Smooth muscle cell (in vitro differentiated cells): ENCODE results near the gene CLBA1. TPM values are rescaled to one million over a fixed set of nuclear protein-coding genes. Genes with fewer than 3 reads are reported as not detected.

Source experiments
- DNase-seq: peaks from one replicate; lab custom pipeline; 2025; ENCODE audit not compliant: unreplicated experiment; lab: John Stamatoyannopoulos, UW
- H2AFZ ChIP-seq: fragments of 200-600 bp; sonication (generic); 2 replicates; pipeline ENCODE4 v1.6.0; 2016; ENCODE audit warnings: antibody characterized with exemption, low read depth, mild to moderate bottlenecking
- H3F3A ChIP-seq: fragments of 200-600 bp; sonication (generic); 2 replicates; pipeline ENCODE4 v1.6.0; 2017; ENCODE audit warnings: antibody characterized with exemption, low read depth
- H3K27ac ChIP-seq: fragments of 200-600 bp; sonication (generic); 2 replicates; pipeline ENCODE4 v1.5.1; 2016; ENCODE audit warnings: low read depth, mild to moderate bottlenecking
- H3K27me3 ChIP-seq: fragments of 200-600 bp; sonication (generic); 2 replicates; pipeline ENCODE4 v1.6.1; 2016; ENCODE audit warnings: low read depth, mild to moderate bottlenecking
- H3K36me3 ChIP-seq: fragments of 200-600 bp; sonication (generic); 2 replicates; pipeline ENCODE4 v1.5.1; 2016; ENCODE audit warnings: low read depth
- H3K4me1 ChIP-seq: fragments of 200-600 bp; sonication (generic); 2 replicates; pipeline ENCODE4 v1.5.1; 2016; ENCODE audit warnings: low read depth
- H3K4me2 ChIP-seq: fragments of 200-600 bp; sonication (generic); 2 replicates; pipeline ENCODE4 v1.6.0; 2016; ENCODE audit warnings: mild to moderate bottlenecking
- H3K4me3 ChIP-seq: fragments of 200-600 bp; sonication (generic); 2 replicates; pipeline ENCODE4 v1.5.1; 2016; ENCODE audit warnings: mild to moderate bottlenecking
- H3K79me2 ChIP-seq: fragments of 200-600 bp; sonication (generic); 2 replicates; pipeline ENCODE4 v1.6.0; 2016; ENCODE audit warnings: low read depth, mild to moderate bottlenecking
- H3K9ac ChIP-seq: fragments of 200-600 bp; sonication (generic); 2 replicates; pipeline ENCODE4 v1.6.0; 2016; ENCODE audit warnings: low read depth
- H3K9me3 ChIP-seq: fragments of 200-600 bp; sonication (generic); replicated peaks from 2 replicates; pipeline ENCODE4 v1.5.1; 2016; ENCODE audit warnings: low read depth
- H4K20me1 ChIP-seq: fragments of 200-600 bp; sonication (generic); 2 replicates; pipeline ENCODE4 v1.6.0; 2016; ENCODE audit warnings: low read depth
- WGBS: methylation state at CpG from one replicate; pipeline ENCODE4 v1.1.7; 2016; ENCODE audit warnings: low lambda C conversion rate; 5-methylcytosine and 5-hydroxymethylcytosine counted together
- polyA plus RNA-seq: library from polyadenylated mRNA; unstranded; fragments of >200 nt; fragmentation: Nextera tagmentation; extraction: Ambion mirVana; gene quantifications from 2 replicates; pipeline ENCODE4 v1.2.1, GENCODE V29; 2016
- total RNA-seq: library from RNA; depleted of rRNA; stranded (reverse); fragments of >200 nt; gene quantifications from 2 replicates; pipeline ENCODE4 v1.2.3, GENCODE V29; 2014
- TF ChIP-seq, protein P1 (sequence below): fragments of 200-600 bp; sonication (generic); IDR thresholded peaks from 2 replicates; pipeline ENCODE4 v1.5.1; 2017; ENCODE audit warnings: borderline replicate concordance, mild to moderate bottlenecking, antibody characterized with exemption; ENCODE audit not compliant: insufficient read depth, poor library complexity, severe bottlenecking

The CLBA1 gene
- total and polyA plus RNA-seq, 2 experiments from 2014 or later: 5.0 to 8.7 TPM

DNA sequence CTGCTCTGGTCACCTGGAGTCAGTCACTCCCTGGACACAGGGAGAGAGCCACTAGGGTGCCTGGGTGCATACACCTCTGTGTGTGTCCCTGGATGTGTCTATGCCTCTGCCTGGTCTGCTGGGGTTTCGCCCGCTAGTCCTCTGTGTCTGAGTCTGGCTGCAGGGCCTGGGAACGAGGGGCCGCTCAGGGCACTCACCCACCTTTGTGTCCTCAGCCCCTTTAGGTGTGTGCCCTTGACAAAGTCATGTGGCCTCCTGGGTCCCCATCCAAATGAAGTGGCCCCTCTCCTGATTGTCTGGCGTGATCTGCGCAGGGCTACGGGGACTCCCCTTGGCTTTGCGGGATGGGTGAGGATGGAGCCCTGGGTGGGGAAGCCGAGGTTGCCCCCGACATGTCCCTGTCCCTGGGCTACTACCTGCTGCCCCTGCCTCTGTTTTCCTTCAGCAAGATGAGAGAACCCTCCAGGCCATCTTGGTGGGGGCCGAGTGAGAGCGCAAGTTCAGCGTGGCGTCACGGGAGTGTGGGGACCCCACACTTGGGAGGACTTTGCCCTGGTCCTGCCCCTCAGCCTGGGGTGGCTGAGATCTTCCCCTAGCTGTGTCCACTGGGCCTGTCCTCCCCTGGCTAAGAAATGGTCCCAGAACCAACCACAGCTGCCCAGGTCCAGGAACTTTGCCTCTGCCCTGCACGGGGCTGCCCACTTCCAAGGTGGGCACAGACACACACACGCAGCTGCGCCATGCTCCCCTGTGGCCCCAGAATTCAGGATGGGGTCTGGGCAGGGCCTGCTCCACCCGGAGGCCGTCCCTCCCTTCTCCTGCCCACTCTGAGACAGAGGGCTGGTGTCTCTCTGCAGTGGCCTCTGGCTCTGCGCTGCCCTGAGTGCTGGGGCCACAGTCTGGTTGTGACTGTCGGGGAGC lies 4.7 kb upstream of the CLBA1 start:
- Histone ChIP-seq H3F3A (no peaks in the 10 kb centered on the region), H2AFZ (no peak overlapping the region), H3K79me2 (no peaks in the 10 kb centered on the region), H3K9me3 (no peaks in the 10 kb centered on the region), H3K4me3 (no peak overlapping the region), H3K9ac (no peak overlapping the region), H3K4me1 (peaks cover 8% of the 10 kb centered on the region), H3K27me3 (no peaks in the 10 kb centered on the region), H3K36me3 (no peaks in the 10 kb centered on the region), H4K20me1 (no peaks in the 10 kb centered on the region), H3K4me2 (no peak overlapping the region), H3K27ac (no peak overlapping the region)
- 91% methylated on average over 22 of the region's 22 CpGs for WGBS
- DNase-seq: no peak
- TF ChIP-seq, protein P1, sequence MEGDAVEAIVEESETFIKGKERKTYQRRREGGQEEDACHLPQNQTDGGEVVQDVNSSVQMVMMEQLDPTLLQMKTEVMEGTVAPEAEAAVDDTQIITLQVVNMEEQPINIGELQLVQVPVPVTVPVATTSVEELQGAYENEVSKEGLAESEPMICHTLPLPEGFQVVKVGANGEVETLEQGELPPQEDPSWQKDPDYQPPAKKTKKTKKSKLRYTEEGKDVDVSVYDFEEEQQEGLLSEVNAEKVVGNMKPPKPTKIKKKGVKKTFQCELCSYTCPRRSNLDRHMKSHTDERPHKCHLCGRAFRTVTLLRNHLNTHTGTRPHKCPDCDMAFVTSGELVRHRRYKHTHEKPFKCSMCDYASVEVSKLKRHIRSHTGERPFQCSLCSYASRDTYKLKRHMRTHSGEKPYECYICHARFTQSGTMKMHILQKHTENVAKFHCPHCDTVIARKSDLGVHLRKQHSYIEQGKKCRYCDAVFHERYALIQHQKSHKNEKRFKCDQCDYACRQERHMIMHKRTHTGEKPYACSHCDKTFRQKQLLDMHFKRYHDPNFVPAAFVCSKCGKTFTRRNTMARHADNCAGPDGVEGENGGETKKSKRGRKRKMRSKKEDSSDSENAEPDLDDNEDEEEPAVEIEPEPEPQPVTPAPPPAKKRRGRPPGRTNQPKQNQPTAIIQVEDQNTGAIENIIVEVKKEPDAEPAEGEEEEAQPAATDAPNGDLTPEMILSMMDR: no peak

DNA sequence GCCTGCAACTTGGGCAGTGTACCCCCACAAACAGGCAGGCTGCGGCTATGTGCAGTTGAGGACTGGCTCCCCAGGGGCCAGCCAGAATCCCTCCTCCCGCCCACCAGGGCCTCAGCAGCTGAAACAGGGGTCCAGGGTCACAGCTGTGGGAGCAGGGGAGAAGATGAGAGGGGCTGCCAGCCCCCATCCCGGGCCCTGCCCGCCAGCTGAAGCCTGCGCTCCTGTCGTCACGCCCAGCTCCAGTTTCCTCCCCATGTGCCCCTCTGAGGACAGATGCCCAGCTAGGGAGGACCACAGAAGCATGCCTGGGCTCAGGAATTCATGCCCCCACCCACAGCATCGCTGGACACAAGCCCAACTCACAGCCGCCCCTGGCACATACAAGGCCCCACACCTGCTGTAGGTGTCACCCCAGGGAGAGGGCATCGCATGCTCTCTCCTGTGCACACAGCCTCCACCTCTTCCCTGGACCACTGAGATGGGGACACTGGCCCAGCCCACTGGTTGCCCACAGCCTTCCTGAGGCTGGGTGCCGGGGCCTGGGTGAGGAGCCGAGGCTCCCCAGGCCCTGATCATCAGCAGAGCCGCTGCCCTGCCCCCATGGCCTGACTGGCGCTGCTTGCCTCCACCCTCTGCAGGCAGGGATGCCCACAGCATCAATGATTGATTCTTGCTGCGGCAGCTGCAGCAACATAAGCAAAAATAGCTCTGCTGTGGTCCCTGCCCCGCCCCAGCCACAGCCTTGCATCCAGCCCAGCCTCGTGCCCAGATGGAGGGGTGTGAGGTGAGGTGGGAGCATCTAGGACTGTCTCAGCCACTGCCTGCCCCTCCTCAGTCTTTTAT lies 3.7 kb upstream of the CLBA1 start:
- no peak for DNase-seq
- Histone ChIP-seq H3K27me3 (no peaks in the 10 kb centered on the region), H3K9me3 (no peaks in the 10 kb centered on the region), H4K20me1 (no peaks in the 10 kb centered on the region), H2AFZ (no peak overlapping the region), H3K36me3 (no peaks in the 10 kb centered on the region), H3K4me1 (peaks cover 13% of the 10 kb centered on the region), H3K9ac (no peak overlapping the region), H3K27ac (no peak overlapping the region), H3K4me2 (no peak overlapping the region), H3K4me3 (no peak overlapping the region), H3F3A (no peaks in the 10 kb centered on the region), H3K79me2 (no peaks in the 10 kb centered on the region)
- 91% methylated on average over 17 of the region's 17 CpGs for WGBS
- TF ChIP-seq, protein P1: no peak

DNA sequence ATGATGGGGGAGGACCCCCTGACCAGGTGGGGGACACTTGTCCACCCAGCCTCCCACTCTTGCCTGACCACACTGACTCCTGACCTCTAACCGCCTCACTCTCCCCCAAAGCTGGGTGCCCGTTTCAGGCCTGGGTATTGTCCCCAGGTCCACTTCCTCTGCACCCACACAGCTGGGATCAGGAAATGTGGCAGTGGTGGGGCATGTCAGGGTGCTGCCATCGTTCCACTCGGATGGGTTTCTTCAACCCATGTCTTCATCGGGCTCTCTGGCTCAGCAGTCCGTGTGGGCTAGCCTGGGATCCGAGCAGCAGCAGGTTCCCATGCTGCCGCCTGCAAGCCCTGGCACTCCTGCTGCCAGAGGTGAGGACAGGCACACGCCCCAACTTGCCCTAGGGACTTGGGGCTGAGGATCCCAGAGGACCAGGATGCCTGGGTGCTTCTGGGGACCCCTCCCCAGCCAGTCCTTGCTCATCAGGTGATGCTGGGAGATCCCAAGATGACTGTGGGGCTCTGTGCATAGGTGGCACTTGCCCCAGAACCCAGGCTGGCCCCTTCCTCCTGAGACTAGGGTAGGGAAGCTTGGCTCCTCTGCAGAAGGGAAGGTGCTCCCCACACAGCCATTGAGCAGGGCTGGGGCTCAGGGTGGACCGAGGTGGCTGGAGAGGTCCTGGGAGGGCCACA lies 2.9 kb upstream of the CLBA1 start:
- H3F3A ChIP-seq: no peaks in the 10 kb centered on the region
- no peak overlapping the region for H3K4me3 ChIP-seq
- H3K9ac ChIP-seq: no peak overlapping the region
- no peaks in the 10 kb centered on the region for H3K9me3 ChIP-seq
- DNase-seq: no peak
- no peaks in the 10 kb centered on the region for H3K79me2 ChIP-seq
- no peak overlapping the region for H2AFZ ChIP-seq
- TF ChIP-seq, protein P1: no peak
- H3K4me2 ChIP-seq: no peak overlapping the region
- no peak overlapping the region for H3K27ac ChIP-seq
- no peaks in the 10 kb centered on the region for H4K20me1 ChIP-seq
- WGBS: 85% methylated on average over 10 of the region's 10 CpGs
- H3K27me3 ChIP-seq: no peaks in the 10 kb centered on the region
- no peaks in the 10 kb centered on the region for H3K36me3 ChIP-seq
- H3K4me1 ChIP-seq: peaks cover 10% of the 10 kb centered on the region
